SK-N-SH (cell line): ENCODE data around the gene PSMB2. TPM values are rescaled to one million over a fixed set of nuclear protein-coding genes. Genes with fewer than 3 reads are reported as not detected.

Source experiments
- CTCF ChIA-PET: fragments of 300-600, 350-600 bp; formaldehyde crosslinking; extraction: SDS; loops from one replicate; lab custom pipeline; 2021; lab: Yijun Ruan, JAX
- POLR2A ChIA-PET: fragments of 350-600 bp; sonication (Branson Sonifier 250); formaldehyde crosslinking; extraction: SDS; loops from one replicate; lab custom pipeline; 2020; ENCODE audit warnings: antibody characterized with exemption, inconsistent platforms; lab: Yijun Ruan, JAX
- DNase-seq: peaks from one replicate; pipeline ENCODE4 v3.0.0; 2012
- H2AFZ ChIP-seq: fragments of 200-600 bp; sonication (generic); 2 replicates; pipeline ENCODE4 v1.8.1; 2016; ENCODE audit warnings: antibody characterized with exemption, mild to moderate bottlenecking, low read depth
- H3F3A ChIP-seq: fragments of 200-600 bp; sonication (generic); replicated peaks from 2 replicates; pipeline ENCODE3; 2016; ENCODE audit warnings: antibody characterized with exemption, mild to moderate bottlenecking; ENCODE audit not compliant: insufficient read depth
- H3K27ac ChIP-seq, 2 experiments: fragments of 200-500 bp in 1 of 2; fragments of 200-600 bp in 1 of 2; sonication (Bioruptor generic) in 1 of 2; sonication (generic), shearing (Covaris generic) in 1 of 2; 2 replicates each; pipeline versions ENCODE4 v1.5.1 to v1.6.1; 2014 to 2016; ENCODE audit warnings: low read depth in 2 of 2, inconsistent platforms in 1 of 2, low read length in 1 of 2, mild to moderate bottlenecking in 1 of 2, mixed read lengths in 1 of 2
- H3K27me3 ChIP-seq: fragments of 200-600 bp; sonication (generic), shearing (Covaris generic); 2 replicates; pipeline ENCODE4 v1.6.1; 2016; ENCODE audit warnings: mixed run types; ENCODE audit not compliant: insufficient read depth
- H3K36me3 ChIP-seq, 2 experiments: fragments of 200-500 bp in 1 of 2; fragments of 200-600 bp in 1 of 2; sonication (Bioruptor generic) in 1 of 2; sonication (generic) in 1 of 2; replicated peaks in 1 of 2; 2 replicates each; pipeline versions ENCODE3 to v1.5.1; 2014 to 2016; ENCODE audit warnings: low read length in 1 of 2, mild to moderate bottlenecking in 1 of 2; ENCODE audit not compliant: insufficient read depth in 2 of 2, control insufficient read depth in 1 of 2
- H3K4me1 ChIP-seq, 2 experiments: fragments of 200-500 bp in 1 of 2; fragments of 200-600 bp in 1 of 2; sonication (Bioruptor generic) in 1 of 2; sonication (generic), shearing (Covaris generic) in 1 of 2; 2 replicates each; pipeline versions ENCODE4 v1.5.1 to v1.6.1; 2014 to 2016; ENCODE audit warnings: low read depth in 1 of 2, low read length in 1 of 2, mixed run types in 1 of 2; ENCODE audit not compliant: insufficient read depth in 2 of 2, control insufficient read depth in 1 of 2
- H3K4me2 ChIP-seq: fragments of 200-600 bp; sonication (generic), shearing (Covaris generic); 2 replicates; pipeline ENCODE4 v1.6.1; 2017; ENCODE audit warnings: mixed run types
- H3K4me3 ChIP-seq, 2 experiments: fragments of 200-500 bp in 1 of 2; fragments of 200-600 bp in 1 of 2; sonication (Bioruptor generic) in 1 of 2; sonication (generic), shearing (Covaris generic) in 1 of 2; 2 replicates each; pipeline versions ENCODE4 v1.5.1 to v1.8.1; 2014 to 2016; ENCODE audit warnings: low read depth in 2 of 2, inconsistent platforms in 1 of 2, low read length in 1 of 2, mild to moderate bottlenecking in 1 of 2, mixed read lengths in 1 of 2, moderate library complexity in 1 of 2
- H3K79me2 ChIP-seq: fragments of 200-600 bp; sonication (generic); 2 replicates; pipeline ENCODE4 v1.8.1; 2017; ENCODE audit warnings: mild to moderate bottlenecking; ENCODE audit not compliant: insufficient read depth
- H3K9ac ChIP-seq: fragments of 200-600 bp; sonication (generic); 2 replicates; pipeline ENCODE4 v1.6.1; 2017; ENCODE audit warnings: mixed run types
- H3K9me2 ChIP-seq: fragments of 200-600 bp; sonication (generic); 2 replicates; pipeline ENCODE4 v1.6.1; 2017; ENCODE audit warnings: mixed run types
- H3K9me3 ChIP-seq: fragments of 200-600 bp; sonication (generic); 2 replicates; pipeline ENCODE4 v1.6.1; 2017; ENCODE audit warnings: mixed run types, mild to moderate bottlenecking, moderate library complexity
- H4K20me1 ChIP-seq: fragments of 200-600 bp; sonication (generic); 2 replicates; pipeline ENCODE4 v1.6.1; 2017; ENCODE audit warnings: mild to moderate bottlenecking, mixed run types; ENCODE audit not compliant: insufficient read depth
- CHD2 ChIP-seq: fragments of 150-350 bp; IDR thresholded peaks from 2 replicates; pipeline ENCODE4 v1.6.1; 2018; ENCODE audit warnings: low read length; ENCODE audit not compliant: partially characterized antibody
- FOSL2 ChIP-seq: IDR thresholded peaks from 2 replicates; pipeline ENCODE4 v1.4.0; 2012; ENCODE audit warnings: low read depth, mild to moderate bottlenecking, moderate library complexity, borderline replicate concordance
- FOXJ3 ChIP-seq: sonication (generic); formaldehyde crosslinking; IDR thresholded peaks from 2 replicates; pipeline ENCODE4 v1.5.1; 2020; ENCODE audit warnings: mild to moderate bottlenecking, missing genetic modification reagents
- SIN3A ChIP-seq: IDR thresholded peaks from 2 replicates; pipeline ENCODE4 v1.6.1; 2012; ENCODE audit warnings: low read depth, mild to moderate bottlenecking, low read length, moderate library complexity, borderline replicate concordance
- SMC3 ChIP-seq: IDR thresholded peaks from 2 replicates; pipeline ENCODE4 v1.6.1; 2012; ENCODE audit warnings: low read depth, low read length, improper control_type of control experiment
- TAF1 ChIP-seq: IDR thresholded peaks from 2 replicates; pipeline ENCODE4 v1.6.1; 2012; ENCODE audit warnings: low read depth, mild to moderate bottlenecking, low read length, moderate library complexity, borderline replicate concordance
- USF2 ChIP-seq: fragments of 150-350 bp; IDR thresholded peaks from 2 replicates; pipeline ENCODE4 v1.6.1; 2017; ENCODE audit warnings: antibody characterized with exemption, low read length, low read depth, borderline replicate concordance
- WGBS: methylation state at CpG from one replicate; pipeline ENCODE4 v1.1.6; 2017; ENCODE audit warnings: low lambda C conversion rate; 5-methylcytosine and 5-hydroxymethylcytosine counted together
- polyA plus RNA-seq, 3 experiments: library from polyadenylated mRNA; depleted of rRNA; stranded (reverse); fragments of >200 nt; gene quantifications; 2 replicates each; pipeline ENCODE4 v1.2.3, GENCODE V29; 2012
- TF ChIP-seq, protein P1 (sequence below): IDR thresholded peaks from 2 replicates; pipeline ENCODE4 v1.4.0; 2012; ENCODE audit warnings: low read depth, borderline replicate concordance

The PSMB2 gene
- polyA plus RNA-seq, 1 of the 3 experiments (the other 2 are of a cell fraction): 83.5 TPM

GRCh38 chr1:35553851-35554250 lies 87.5 kb downstream of the PSMB2 start:
- peaks cover 12% of the 10 kb centered on the region for H3F3A ChIP-seq
- H3K4me3 ChIP-seq: no peak overlapping the region
- no peaks in the 10 kb centered on the region for H3K9me2 ChIP-seq
- no peak overlapping the region for H3K9ac ChIP-seq
- no peak for TF ChIP-seq SMC3
- TF ChIP-seq, protein P1, sequence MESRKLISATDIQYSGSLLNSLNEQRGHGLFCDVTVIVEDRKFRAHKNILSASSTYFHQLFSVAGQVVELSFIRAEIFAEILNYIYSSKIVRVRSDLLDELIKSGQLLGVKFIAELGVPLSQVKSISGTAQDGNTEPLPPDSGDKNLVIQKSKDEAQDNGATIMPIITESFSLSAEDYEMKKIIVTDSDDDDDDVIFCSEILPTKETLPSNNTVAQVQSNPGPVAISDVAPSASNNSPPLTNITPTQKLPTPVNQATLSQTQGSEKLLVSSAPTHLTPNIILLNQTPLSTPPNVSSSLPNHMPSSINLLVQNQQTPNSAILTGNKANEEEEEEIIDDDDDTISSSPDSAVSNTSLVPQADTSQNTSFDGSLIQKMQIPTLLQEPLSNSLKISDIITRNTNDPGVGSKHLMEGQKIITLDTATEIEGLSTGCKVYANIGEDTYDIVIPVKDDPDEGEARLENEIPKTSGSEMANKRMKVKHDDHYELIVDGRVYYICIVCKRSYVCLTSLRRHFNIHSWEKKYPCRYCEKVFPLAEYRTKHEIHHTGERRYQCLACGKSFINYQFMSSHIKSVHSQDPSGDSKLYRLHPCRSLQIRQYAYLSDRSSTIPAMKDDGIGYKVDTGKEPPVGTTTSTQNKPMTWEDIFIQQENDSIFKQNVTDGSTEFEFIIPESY: no peak
- TF ChIP-seq FOXJ3 (CRISPR knock-in tag): no peak
- TF ChIP-seq SIN3A: no peak
- no peak for TF ChIP-seq TAF1
- no peak for TF ChIP-seq USF2
- no peak for TF ChIP-seq CHD2
- TF ChIP-seq FOSL2: no peak
- H3K4me1 ChIP-seq: peaks cover 0 to 34% of the 10 kb centered on the region in 2 experiments; a peak in 3 of 4 replicates
- H3K27me3 ChIP-seq: no peaks in the 10 kb centered on the region
- WGBS: 55% methylated on average over 2 of the region's 2 CpGs
- peaks cover 92% of the 10 kb centered on the region for H3K79me2 ChIP-seq
- H3K4me2 ChIP-seq: peak overlapping the region; percentile 74; the same call in 1 of the 2 replicates
- peaks cover 6% of the 10 kb centered on the region; the same call in 1 of the 2 replicates for H4K20me1 ChIP-seq
- no peak for DNase-seq
- ChIA-PET CTCF (interaction anchor here (1.2 to 1.7 kb wide), 2 partner anchors 102 to 173 kb away, joined by 4 read pairs; no protein-coding TSS in a partner anchor), POLR2A (no interaction called here)
- H3K36me3 ChIP-seq: peaks cover 40 to 48% of the 10 kb centered on the region in 2 experiments
- no peak overlapping the region for H2AFZ ChIP-seq
- peak overlapping the region in 1 of 2 experiments; percentile 80; a peak in 2 of 4 replicates for H3K27ac ChIP-seq
- H3K9me3 ChIP-seq: no peaks in the 10 kb centered on the region

Other genes starting within 250 kb of the PSMB2 start
- 51.9 and 63.2 TPM in 2 replicates for gene KIAA0319L, start 84.1 kb downstream of the PSMB2 start, polyA plus RNA-seq (2012; rRNA removed)
- 34.6 and 38.3 TPM in 2 replicates for gene NCDN, start 83.7 kb downstream of the PSMB2 start, polyA plus RNA-seq (2012; rRNA removed)
- gene TFAP2E, start 68.2 kb downstream of the PSMB2 start, polyA plus RNA-seq (2012; rRNA removed): 0.59 and 0.68 TPM in 2 replicates
- gene C1orf216, start 77.4 kb upstream of the PSMB2 start, polyA plus RNA-seq (2012; rRNA removed): 20.0 and 28.3 TPM in 2 replicates
- 4.9 TPM in 2 replicates for gene CLSPN, start 128.5 kb upstream of the PSMB2 start, polyA plus RNA-seq (2012; rRNA removed)
- gene AGO4, start 166.5 kb upstream of the PSMB2 start, polyA plus RNA-seq (2012; rRNA removed): 4.8 and 6.6 TPM in 2 replicates
- gene AGO1, start 241.7 kb upstream of the PSMB2 start, polyA plus RNA-seq (2012; rRNA removed): 7.8 and 9.5 TPM in 2 replicates